Panc1 (cell line): ENCODE measurements around the gene SBDS.
"Not testable (repeated sequence)": the region's sequence is repeated elsewhere in the genome, so short reads cannot be mapped to it uniquely, and the experiment has no call there.

Experiments used
- SIN3A ChIP-seq: IDR thresholded peaks from 2 replicates; pipeline ENCODE4 v1.6.1; 2012; ENCODE audit warnings: low read depth, mild to moderate bottlenecking, low read length, moderate library complexity, borderline replicate concordance; ENCODE audit not compliant: insufficient read depth
- TF ChIP-seq, protein P1 (sequence below): fragments of 450-650 bp; IDR thresholded peaks from 2 replicates; pipeline ENCODE4 v1.5.1; 2017; ENCODE audit warnings: mild to moderate bottlenecking
- TF ChIP-seq, protein P2 (sequence below), 2 experiments: IDR thresholded peaks; 2 replicates each; pipeline ENCODE4 v1.6.1; 2011 to 2012; ENCODE audit warnings: low read depth in 2 of 2, control low read depth in 1 of 2, low read length in 1 of 2, mild to moderate bottlenecking in 1 of 2, moderate library complexity in 1 of 2; ENCODE audit not compliant: insufficient read depth in 1 of 2

DNA sequence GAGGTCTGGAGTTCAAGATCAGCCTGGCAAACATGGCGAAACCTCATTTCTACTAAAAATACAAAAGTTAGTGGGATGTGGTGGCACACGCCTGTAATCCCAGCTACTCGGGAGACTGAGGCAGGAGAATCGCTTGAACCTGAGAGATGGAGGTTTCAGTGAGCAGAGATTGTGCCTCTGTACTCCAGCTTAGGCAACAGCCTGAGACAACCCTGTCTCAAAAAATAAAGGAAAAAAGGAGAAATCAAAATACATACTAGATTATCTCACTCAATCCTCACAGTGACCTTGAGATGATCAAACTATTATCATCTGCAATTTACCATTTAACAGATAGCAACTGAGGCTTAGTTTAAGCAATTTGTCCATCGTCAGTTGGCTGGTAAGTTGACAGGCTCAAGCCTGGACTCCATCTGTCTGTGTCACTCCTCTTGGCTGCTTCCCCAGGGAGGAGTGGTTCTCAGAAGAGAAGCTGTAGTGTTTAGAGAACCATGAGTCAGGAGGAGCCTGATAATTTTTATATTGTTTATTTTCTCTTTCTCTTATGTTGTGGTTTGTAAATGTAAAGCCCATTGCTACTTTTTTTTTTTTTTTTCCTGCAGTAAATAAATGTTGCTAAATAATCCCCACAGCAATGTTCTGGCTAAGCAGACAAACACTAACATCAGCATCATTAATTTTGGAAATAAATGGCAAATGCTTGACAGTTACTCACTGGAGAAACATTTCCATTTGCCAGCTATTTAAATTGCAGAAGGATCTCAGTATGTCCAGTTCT lies 47.6 kb upstream of the SBDS start:
- TF ChIP-seq, protein P1, sequence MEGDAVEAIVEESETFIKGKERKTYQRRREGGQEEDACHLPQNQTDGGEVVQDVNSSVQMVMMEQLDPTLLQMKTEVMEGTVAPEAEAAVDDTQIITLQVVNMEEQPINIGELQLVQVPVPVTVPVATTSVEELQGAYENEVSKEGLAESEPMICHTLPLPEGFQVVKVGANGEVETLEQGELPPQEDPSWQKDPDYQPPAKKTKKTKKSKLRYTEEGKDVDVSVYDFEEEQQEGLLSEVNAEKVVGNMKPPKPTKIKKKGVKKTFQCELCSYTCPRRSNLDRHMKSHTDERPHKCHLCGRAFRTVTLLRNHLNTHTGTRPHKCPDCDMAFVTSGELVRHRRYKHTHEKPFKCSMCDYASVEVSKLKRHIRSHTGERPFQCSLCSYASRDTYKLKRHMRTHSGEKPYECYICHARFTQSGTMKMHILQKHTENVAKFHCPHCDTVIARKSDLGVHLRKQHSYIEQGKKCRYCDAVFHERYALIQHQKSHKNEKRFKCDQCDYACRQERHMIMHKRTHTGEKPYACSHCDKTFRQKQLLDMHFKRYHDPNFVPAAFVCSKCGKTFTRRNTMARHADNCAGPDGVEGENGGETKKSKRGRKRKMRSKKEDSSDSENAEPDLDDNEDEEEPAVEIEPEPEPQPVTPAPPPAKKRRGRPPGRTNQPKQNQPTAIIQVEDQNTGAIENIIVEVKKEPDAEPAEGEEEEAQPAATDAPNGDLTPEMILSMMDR: not testable (repeated sequence)
- not testable (repeated sequence) for TF ChIP-seq SIN3A
- TF ChIP-seq, protein P2, sequence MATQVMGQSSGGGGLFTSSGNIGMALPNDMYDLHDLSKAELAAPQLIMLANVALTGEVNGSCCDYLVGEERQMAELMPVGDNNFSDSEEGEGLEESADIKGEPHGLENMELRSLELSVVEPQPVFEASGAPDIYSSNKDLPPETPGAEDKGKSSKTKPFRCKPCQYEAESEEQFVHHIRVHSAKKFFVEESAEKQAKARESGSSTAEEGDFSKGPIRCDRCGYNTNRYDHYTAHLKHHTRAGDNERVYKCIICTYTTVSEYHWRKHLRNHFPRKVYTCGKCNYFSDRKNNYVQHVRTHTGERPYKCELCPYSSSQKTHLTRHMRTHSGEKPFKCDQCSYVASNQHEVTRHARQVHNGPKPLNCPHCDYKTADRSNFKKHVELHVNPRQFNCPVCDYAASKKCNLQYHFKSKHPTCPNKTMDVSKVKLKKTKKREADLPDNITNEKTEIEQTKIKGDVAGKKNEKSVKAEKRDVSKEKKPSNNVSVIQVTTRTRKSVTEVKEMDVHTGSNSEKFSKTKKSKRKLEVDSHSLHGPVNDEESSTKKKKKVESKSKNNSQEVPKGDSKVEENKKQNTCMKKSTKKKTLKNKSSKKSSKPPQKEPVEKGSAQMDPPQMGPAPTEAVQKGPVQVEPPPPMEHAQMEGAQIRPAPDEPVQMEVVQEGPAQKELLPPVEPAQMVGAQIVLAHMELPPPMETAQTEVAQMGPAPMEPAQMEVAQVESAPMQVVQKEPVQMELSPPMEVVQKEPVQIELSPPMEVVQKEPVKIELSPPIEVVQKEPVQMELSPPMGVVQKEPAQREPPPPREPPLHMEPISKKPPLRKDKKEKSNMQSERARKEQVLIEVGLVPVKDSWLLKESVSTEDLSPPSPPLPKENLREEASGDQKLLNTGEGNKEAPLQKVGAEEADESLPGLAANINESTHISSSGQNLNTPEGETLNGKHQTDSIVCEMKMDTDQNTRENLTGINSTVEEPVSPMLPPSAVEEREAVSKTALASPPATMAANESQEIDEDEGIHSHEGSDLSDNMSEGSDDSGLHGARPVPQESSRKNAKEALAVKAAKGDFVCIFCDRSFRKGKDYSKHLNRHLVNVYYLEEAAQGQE (IDR thresholded peaks at IDR 0.05; ENCODE audit: insufficient read depth in 1 of 2, low read depth in 2 of 2, low read length in 1 of 2): not testable (repeated sequence)
